Stimulated activated CD4-positive, alpha-beta T cell treated with anti-CD3 and anti-CD28 coated beads, Interleukin-12 subunit alpha, Interleukin-12 subunit beta, amount 100 ng/mL, for 24 hours (primary cell): ENCODE measurements around the gene ZZZ3.
"Not testable (repeated sequence)": the region's sequence is repeated elsewhere in the genome, so short reads cannot be mapped to it uniquely, and the experiment has no call there.

ENCODE experiments used
- DNase-seq, 2 experiments: peaks; one replicate each; pipeline ENCODE4 v3.0.0-alpha.2; 2020; ENCODE audit warnings: low read depth in 2 of 2

Gene ZZZ3

DNA sequence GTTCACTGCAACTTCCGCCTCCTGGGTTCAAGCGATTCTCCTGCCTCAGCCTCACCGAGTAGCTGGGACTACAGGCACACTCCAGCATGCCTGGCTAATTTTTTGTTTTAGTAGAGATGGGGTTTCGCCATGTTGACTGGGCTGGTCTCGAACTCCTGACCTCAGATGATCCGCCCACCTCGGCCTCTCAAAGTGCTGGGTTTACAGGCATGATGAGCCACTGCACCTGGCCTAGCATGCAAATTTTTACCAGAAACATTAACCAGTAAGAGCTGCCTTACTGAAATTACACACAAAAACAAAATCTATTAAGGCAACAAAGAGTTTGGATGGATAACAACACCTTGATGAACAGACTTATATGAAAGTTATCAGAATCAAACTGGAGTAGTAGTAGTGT lies 12.1 kb downstream of the ZZZ3 start:
- DNase-seq: no peak

DNA sequence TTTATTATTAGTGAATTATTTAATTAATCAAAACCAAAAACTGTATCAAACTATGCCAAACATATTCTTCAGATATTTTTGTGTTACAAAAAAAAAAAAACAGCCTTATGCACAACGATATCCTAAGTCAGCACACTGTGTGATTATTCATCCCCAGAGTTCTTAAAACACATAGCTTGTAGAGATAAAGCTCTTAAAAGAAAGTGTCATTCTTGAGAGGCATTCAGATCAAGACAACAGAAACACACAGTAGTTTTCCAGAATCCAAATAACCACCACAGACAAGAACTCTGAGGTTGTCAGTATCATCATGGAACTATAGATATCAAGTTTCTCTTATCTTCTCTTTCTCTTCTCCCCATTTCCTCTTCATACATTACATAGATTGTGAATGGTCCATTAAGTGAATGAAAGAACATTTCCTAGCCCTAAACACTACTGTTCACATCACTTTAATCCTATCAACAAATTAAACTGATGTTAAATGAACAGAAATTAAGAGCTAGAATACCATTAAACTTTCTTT lies 13.5 kb downstream of the ZZZ3 start:
- DNase-seq: no peak

DNA sequence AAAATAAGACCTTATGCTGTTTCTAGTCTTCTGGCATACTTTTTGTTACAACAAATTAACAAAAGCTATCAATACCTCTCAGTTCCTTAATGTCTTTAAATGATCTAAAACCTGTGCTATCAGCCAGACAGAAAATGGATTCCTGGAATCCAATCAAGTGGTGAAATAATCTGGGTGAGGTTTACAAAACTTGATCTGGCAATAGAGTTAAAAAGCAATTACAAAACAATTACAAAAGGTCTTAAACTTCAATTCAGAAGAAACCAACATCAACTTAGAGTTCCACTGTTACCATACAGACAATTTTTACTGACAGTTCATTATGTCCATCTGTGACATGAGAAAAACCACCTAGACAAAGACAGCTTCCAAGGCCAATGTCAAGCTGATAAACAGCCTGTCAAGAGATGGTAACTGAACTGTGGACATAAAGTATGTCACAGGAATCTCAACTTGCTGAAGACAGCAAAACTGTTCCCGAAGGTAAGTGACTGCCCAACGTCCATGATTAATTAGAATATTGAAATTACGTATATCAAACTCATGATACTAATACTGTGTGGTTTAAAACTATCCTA lies 17.4 kb downstream of the ZZZ3 start:
- no peak for DNase-seq

DNA sequence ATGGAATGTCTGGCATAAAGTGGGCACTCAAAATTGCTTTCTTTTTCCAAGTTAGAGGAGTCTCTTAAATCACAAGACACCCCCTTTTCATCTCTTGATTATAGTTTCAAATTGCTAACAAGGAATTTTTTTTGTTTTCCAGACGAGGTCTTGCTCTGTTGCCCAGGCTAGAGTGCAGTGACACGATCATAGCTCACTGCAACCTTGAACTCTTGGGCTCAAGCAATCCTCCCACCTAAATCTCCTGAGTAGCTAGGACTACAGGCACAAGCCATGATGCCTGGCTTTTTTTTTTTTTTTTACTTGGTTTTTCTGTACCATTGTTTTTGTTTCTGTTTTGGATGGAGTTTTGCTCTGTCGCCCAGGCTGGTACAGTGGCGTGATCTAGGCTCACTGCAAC lies 20.8 kb downstream of the ZZZ3 start:
- no peak for DNase-seq

DNA sequence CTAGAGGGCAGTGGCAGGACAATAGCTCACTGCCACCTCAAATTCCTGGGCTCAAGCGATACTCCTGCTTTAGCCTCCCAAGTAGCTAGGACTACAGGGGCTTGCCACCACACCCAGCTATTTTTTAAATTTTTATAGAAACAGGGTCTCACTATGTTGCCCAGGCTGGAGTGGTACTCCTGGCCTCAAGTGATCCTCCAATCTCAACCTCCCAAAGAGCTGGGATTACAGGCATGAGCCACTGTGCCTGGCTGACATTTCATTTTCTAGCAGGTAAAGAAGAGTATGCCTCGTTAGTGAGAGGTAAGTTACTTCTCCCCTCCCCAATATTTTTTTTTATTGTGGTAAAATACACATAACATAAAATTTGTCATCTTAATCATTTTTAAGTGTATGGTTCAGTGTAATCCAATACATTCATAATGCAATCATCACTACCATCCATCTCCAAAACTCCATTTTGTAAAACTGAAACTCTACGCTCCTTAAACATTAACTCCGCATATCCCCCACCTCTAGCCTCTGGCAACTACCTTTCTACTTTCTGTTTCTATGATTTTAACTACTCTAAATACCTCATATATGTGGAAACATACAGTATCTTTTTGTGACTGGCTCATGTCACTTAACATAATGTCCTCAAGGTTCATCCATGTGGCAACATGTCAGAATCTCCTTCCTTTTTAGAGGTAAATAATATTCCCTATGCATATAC lies 22.4 kb downstream of the ZZZ3 start:
- no peak for DNase-seq

DNA sequence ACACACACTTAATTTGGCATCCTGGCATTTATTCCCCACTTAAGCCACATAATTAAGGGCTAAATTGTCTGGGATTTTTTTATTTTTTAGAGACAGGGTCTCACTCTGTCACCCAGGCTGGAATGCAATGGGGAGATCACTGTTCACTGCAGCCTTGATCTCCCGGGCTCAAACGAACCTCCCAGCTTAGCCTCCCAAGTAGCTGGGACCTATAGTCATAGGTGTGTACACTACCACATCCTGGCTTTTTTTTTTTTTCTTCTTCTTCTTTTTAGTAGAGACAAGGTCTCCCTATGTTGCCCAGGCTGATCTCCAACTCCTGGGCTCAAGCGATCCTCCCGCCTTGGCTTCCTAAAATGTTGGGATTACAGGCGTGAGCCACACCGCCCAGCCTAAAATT lies 24.2 kb downstream of the ZZZ3 start:
- DNase-seq: no peak

DNA sequence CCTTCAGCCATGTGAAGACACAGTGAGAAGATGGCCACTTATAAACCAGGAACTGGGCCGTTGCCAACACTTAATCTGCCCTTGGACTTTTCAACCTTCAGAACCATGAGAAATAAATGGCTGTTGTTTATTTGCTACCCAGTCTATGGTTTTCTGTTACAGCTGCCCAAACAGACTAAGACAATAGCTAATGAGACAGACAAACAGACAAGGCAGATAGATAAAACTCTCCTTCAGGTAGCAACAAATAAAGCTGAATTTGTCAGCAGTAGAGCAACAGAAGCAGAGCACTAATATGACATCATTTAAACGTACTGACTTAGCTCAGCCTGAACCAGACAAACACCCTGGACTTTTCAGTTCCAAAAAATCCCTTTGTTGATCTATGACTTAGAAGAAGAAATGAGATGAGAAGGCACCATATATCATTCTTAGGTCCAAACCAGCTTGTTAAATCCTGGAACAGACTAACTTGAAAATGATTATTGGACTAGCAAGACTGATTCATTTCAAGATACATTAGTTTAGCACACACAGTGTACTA lies 27.0 kb downstream of the ZZZ3 start:
- no peak for DNase-seq

DNA sequence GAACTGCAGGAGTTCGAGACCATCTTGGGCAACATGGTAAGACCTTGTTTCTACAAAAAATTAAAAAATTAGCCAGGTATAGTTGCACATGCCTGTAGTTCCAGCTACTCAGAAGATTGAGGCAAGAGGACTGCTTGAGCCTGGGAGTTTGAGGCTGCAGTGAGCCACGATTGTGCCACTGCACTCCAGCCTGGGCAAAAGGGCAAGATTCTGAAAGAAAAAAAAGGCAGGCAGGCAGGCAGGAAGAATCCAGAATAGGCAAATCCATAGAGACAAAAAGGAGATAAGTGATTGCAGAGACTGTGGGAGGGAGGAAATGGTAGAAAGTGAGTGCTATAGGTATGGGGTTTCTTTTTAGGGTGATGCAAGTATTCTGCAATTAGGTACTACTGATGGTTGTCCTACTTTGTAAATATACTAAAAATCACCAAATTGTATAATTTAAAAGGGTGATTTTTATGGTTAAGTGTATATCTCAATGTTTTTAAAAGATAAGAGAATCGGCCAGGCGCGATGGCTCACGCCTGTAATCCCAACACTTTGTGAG lies 29.4 kb downstream of the ZZZ3 start:
- DNase-seq: no peak

DNA sequence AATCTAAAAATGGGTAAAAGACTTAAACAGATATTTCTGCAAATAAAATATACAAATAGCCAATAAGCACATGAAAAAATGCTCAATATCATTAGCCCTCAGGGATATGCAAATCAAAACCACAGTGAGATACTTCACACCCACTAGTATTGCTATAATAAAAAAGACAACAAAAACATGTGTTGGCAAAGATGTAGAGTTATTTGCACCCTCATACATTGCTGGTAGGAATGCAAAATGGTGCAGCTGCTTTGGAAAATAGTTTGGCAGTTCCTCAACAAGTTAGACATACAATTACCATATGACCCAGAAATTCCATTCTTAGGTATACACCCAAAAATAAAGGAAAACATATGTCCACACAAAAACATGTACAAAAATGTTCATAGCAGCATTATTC lies 30.2 kb downstream of the ZZZ3 start:
- no peak for DNase-seq

DNA sequence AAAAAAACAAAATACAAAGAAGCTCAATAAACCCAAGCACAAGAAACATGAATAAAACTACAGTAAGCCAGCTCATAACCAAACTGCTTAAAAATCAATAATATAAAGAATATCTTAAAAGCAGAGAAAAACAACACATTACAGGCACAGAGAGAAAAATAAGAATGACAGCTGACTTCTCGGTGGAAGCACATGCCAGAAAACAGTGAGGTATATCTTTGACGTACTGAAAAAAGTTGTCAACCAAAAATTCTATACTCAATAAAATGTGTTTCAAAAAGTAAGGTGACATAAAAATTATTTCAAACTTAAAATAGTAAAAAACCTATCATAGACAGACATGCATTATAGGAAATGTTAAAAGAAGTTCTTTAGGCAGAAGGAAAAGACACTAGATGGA lies 33.3 kb downstream of the ZZZ3 start:
- no peak for DNase-seq

DNA sequence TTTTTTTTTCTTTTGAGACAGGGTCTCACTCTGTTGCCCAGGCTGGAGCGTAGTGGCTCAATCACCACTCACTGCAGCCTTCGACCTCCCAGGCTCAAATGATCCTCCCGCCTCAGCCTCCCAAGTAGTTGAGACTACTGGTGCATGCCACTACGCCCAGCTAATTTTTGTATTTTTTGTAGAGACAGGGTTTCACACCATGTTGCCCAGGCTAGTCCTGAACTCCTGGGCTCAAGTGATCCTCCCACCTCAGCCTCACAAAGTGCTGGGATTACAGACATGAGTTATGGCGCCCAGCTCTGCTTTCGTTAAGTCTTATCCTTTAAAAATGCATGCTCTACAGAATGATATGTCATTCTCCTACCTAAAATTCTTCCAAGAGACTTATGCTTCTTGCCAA lies 36.2 kb downstream of the ZZZ3 start:
- not testable (repeated sequence) for DNase-seq

DNA sequence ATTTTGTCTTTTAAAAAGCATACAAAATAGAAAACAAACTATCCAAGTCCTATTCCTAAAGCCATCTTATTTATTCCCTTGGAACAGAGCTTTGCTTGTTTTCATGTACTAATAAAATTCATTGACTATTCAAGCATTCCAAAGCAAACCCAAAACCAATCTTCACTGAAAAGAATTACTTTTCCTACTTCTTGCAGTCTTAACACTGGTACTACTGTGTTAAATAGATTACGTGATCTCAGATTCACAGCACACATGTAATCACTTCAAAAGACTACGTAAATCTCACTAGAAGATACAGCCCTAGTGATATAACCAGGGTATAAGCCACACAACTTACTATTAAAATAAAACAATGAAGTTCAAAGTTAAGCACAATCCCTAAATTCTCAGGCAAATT lies 39.0 kb downstream of the ZZZ3 start:
- DNase-seq: no peak

DNA sequence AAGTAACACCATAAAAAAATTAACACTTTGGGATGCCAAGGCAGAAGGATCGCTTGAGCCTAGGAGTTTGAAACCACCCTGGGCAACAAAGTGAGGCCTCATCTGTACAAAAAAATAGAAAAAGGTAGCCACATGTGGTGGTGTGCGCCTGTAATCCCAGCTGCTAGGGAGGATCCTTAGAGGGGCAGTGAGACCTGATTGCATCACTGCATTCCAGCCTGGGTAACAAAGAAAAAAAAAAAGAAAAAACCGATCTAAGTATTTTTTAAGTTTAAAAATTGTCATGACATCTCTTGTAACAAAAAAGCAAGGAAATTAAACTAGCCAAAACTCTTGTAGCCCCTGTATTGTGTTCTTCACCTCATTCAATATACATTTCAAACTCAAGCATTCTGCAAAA lies 39.5 kb downstream of the ZZZ3 start:
- no peak for DNase-seq

DNA sequence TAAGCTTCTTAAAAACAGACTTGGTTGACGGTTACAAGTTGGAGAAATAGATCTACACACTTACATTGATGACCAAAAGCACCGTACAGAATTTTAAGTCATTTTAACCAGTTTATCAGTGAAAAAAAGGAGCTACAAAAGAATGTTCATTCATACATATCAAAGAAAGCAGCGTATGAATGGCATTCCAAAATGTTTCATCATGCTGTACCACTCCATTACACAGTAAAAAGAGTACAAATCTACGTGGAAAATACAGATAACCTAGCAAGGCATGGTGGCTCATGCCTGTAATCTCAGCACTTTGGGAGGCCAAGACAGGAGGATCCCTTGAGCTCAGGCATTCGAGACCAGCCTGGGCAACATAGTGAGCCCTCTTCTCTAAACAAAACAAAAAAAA lies 40.3 kb downstream of the ZZZ3 start:
- DNase-seq: no peak

DNA sequence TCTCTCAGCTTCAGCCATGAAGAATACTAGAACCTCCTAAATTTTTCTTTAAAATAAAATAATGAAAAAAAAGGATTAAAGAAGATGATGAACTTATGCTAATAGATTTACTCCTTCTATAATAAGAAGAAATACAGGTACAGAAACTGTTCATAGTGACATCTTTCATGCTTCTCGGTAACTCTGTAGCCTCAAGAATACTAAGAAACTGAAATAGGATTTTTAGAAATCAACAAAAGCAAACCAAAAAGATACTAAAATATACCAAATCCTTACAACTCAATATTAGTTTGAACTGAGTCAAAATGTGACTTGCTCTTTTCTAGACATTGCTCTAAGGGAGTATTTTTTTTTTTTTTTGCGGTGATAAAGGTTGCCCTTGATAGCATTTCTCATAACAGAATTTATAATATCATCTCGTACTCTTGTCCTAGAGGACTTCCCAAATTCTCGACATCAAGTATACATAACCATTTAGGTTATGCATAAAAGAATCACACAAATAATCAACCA lies 42.8 kb downstream of the ZZZ3 start:
- DNase-seq: no peak

DNA sequence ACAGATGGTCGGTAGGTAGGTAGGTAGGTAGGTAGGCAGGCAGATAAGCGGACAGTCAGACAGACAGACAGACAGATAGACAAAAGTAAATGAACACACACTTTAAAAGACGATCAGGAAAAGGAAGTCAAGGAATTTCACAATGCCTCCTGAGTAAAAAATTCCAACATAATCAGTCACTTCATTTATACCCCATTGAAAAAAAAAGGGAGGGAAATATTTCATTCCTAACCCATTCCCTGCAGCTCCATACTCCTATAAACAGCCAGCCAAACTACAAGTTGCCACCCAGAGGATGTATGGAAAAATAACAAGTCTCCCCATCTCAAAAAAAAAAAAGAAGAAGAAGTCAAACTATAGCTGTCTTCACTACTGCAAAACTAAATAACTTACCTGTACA lies 43.4 kb downstream of the ZZZ3 start:
- DNase-seq: no peak

DNA sequence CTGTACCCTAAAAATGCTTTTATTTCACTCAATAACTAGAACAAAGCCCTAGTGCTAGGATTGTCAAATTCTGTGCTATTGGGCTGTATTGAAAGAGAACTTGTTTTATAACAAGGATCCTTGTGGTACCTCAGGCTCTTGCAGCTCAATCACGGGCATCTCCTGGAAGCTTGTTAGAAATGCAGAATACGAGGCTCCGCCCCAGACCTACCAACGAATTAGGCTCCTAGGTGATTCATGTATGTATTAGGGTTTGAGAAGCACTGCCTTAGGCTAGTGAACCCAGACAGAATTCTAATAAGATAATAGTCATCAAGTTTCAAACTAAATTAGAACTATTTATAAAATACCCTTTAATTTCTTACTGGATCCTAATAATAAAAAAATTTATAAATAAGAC lies 45.6 kb downstream of the ZZZ3 start:
- DNase-seq: no peak
